ENCODE data around the gene TYSND1.
"Not testable (repeated sequence)": the region's sequence is repeated elsewhere in the genome, so short reads cannot be mapped to it uniquely, and the experiment has no call there.

Gene TYSND1

DNA sequence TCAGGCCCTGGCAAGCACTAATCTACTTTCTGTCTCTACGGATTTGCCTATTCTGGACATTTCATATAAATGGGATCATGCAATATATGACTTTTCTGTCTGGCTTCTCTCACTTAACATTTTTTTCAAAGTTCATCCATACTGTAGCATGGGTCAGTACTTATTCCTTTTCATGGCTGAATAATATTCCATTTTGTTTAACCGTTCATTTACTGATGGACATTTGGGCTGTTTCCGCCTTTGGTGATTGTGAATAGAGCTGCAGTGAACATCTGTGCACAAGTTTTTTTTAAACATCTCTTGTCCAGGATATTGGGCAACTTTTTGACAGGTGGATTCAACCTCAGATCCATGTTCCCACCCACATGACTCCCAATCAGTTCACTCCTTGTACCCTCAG is 44.8 kb downstream of the TYSND1 start:
- TF ChIP-seq, protein P1, sequence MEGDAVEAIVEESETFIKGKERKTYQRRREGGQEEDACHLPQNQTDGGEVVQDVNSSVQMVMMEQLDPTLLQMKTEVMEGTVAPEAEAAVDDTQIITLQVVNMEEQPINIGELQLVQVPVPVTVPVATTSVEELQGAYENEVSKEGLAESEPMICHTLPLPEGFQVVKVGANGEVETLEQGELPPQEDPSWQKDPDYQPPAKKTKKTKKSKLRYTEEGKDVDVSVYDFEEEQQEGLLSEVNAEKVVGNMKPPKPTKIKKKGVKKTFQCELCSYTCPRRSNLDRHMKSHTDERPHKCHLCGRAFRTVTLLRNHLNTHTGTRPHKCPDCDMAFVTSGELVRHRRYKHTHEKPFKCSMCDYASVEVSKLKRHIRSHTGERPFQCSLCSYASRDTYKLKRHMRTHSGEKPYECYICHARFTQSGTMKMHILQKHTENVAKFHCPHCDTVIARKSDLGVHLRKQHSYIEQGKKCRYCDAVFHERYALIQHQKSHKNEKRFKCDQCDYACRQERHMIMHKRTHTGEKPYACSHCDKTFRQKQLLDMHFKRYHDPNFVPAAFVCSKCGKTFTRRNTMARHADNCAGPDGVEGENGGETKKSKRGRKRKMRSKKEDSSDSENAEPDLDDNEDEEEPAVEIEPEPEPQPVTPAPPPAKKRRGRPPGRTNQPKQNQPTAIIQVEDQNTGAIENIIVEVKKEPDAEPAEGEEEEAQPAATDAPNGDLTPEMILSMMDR (IDR thresholded peaks at IDR 0.05; ENCODE audit: borderline replicate concordance, control extremely low read depth, extremely low read depth, insufficient read depth, missing control alignments) = no peak
- in situ Hi-C loops (cut with MboI; ENCODE audit: low sequenced_read_pairs, unreplicated experiment) = no loop called here
- no peak for DNase-seq (ENCODE audit: low spot score)

DNA sequence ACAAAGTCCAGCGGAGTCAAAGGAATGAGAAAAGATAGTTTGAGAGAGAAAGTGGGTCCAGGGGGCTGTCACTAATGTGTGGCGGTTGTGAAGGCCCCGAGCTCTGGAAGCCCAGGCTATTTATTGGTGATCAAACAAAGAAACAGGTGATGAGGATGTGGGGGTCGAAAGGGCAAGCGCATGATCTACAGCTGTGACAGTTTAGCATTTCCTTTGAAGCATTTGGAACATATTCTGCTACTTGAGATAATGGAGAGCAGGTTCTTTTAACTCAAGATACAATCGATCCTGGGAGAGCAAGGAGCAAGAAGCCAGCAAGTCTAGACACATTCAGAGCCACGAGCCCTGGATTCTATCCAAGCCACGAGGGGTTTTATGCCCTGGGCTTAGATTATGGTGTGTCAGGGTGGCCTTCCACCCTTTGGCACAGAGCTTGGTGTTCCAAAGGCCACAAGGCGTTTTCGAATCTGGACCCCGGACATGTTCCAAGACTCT is 45.4 kb downstream of the TYSND1 start:
- DNase-seq (ENCODE audit: low spot score); in situ Hi-C loops (cut with MboI; ENCODE audit: low sequenced_read_pairs, unreplicated experiment): not testable (repeated sequence)

DNA sequence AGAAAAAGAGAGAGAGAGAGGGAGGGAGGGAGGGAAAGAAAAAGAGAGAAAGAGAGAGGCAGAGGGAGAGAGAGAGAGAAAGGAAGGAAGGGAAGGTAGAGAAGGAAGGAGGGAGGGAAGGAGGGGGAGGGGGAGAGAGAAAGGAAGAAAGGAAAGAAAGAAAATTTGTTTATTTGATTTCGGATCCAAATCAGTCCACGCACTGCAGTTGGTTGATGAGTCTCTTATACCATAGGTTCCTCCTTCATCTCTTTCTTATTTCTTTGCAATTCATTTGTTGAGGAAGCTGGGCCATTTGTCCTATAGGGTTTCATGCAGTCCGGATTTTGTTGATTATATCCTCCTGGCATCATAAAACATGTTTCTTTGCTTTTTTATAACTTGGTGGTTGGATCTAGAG is 48.2 kb downstream of the TYSND1 start:
- TF ChIP-seq, protein P1 (IDR thresholded peaks at IDR 0.05; ENCODE audit: borderline replicate concordance, control extremely low read depth, extremely low read depth, insufficient read depth, missing control alignments) = no peak
- DNase-seq (ENCODE audit: low spot score) = no peak
- in situ Hi-C loops (cut with MboI; ENCODE audit: low sequenced_read_pairs, unreplicated experiment) = no loop called here

DNA sequence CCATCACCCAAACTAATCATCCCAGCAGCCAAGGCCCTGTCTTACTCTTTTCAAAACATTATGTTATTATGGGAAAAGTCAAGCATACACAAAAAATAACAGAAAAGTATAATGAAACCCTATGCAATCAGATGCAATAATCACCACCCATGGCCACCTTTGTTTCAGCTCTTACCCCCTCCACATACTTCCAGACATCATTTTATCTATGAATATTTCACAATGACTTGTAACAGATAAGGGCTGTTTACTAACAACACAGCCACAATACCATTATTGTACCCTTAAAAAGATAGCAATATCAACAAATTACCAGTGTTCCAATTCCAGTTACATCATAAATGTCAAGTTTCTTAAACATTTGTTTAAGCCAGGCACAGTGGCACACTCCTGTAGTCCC is 49.0 kb downstream of the TYSND1 start:
- DNase-seq (ENCODE audit: low spot score) = no peak
- TF ChIP-seq, protein P1 (IDR thresholded peaks at IDR 0.05; ENCODE audit: borderline replicate concordance, control extremely low read depth, extremely low read depth, insufficient read depth, missing control alignments) = no peak
- in situ Hi-C loops (cut with MboI; ENCODE audit: low sequenced_read_pairs, unreplicated experiment) = no loop called here

DNA sequence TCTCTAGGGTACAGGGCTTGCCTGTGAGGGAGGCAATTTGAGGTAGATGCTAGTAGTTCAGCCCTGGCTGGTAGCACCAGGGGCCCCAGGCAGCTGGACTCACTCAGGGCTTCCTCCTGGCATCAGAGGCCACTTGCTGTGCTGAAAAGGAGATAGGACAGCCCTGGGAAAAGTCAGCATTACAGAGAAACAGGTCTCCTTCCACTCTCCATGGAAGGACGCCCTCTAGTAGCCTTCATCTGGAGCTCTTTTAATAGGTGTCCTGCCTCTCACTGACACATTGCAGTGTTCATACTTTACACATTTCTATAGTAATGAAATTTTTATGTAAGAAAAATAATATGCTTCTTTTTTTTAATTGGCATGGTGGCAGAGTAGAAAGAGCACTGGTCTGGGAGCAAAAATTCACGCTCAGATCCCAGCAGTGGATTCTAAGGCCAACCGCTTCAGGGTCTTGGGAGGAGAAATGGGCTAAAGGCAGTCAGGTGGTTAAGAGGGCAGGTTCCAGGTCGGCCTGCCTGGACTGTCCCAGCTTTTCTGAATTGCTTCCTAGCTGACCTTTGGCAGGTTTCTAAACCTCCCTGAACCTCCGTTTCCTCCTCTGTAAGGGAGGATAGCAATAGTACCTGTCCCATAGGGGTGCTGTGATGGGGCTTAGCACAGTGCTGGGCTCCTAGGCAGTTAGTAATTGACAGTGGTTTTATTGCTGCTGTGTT is 49.6 kb downstream of the TYSND1 start:
- in situ Hi-C loops (cut with MboI; ENCODE audit: low sequenced_read_pairs, unreplicated experiment) = no loop called here
- TF ChIP-seq, protein P1 (IDR thresholded peaks at IDR 0.05; ENCODE audit: borderline replicate concordance, control extremely low read depth, extremely low read depth, insufficient read depth, missing control alignments) = no peak
- DNase-seq (ENCODE audit: low spot score) = no peak

DNA sequence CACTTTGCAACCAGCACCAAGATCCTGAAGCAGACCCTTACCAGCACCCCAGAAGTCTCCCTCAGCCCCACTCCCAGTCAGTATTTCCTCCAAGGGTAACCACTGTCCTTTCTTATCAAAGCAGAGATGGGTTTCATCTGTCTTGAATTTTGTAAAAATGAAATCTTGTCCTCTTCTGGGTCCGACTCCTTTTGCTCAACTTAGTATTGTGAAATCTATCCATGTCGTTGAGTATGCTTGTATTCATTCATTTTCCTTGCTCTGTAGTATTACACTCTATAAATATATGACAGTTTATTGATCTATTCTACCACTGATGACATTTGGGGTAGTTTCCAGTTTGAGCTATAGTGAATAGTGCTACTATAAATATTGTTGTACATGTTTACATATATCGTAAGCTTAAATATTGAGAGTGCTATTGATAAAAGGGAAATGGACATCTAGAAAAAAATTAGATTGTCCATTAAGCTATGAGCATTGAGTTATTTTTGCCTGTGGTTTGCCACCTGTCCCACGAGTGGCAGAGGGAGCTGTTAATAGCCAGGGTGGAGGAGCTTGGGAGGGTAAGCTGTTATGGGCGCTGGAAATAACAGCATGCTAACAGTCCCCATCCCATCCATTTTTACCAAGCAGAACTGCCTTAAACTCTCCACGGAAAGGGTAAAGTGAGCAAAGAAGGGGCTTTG is 50.3 kb downstream of the TYSND1 start:
- TF ChIP-seq, protein P1 (IDR thresholded peaks at IDR 0.05; ENCODE audit: borderline replicate concordance, control extremely low read depth, extremely low read depth, insufficient read depth, missing control alignments) = no peak
- no peak for DNase-seq (ENCODE audit: low spot score)
- in situ Hi-C loops (cut with MboI; ENCODE audit: low sequenced_read_pairs, unreplicated experiment) = no loop called here

DNA sequence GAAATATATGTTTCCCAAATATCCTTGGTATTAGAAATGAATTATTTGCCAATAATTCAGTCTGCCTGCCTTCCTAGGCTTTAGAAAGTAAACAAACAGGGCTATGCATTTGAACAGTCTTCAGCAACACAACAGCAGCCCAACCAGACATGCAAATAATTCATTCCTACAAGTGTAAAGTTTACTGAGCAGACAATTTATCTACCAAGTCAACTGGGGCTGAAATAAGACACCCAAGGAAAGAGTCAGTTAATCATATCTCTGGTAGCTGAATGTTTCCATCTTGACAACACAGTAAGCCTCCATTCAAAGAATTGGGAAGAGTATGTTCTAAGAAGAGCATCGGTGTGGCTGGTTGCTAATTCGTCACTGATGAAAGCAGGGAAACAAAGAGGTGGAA is 52.2 kb downstream of the TYSND1 start:
- in situ Hi-C loops (cut with MboI; ENCODE audit: low sequenced_read_pairs, unreplicated experiment) = no loop called here
- DNase-seq (ENCODE audit: low spot score) = no peak
- TF ChIP-seq, protein P1 (IDR thresholded peaks at IDR 0.05; ENCODE audit: borderline replicate concordance, control extremely low read depth, extremely low read depth, insufficient read depth, missing control alignments) = no peak
